Esophagus muscularis mucosa (tissue), 4 donors: ENCODE results near the gene FITM1. TPM values are rescaled to one million over a fixed set of nuclear protein-coding genes. Genes with fewer than 3 reads are reported as not detected.

Experiments used
- DNase-seq: peaks from one replicate; pipeline ENCODE4 v3.0.0-alpha.2; 2017; ENCODE audit errors: extremely low spot score
- H3K27ac ChIP-seq, 4 donors: fragments of 200-600 bp; sonication (generic); replicated peaks in 1 of 4; 1 replicate in 3 of 4; 2 replicates in 1 of 4; pipeline ENCODE4 v1.5.1; 2016 to 2019; ENCODE audit warnings: mild to moderate bottlenecking in 1 of 4
- H3K27me3 ChIP-seq, 4 donors: fragments of 200-600 bp; sonication (generic); one replicate each; pipeline versions ENCODE4 v1.5.1 to v1.6.0; 2016 to 2019
- H3K36me3 ChIP-seq, 4 donors: fragments of 200-600 bp; sonication (generic); one replicate each; pipeline ENCODE4 v1.5.1; 2016 to 2019
- H3K4me1 ChIP-seq, 4 donors: fragments of 200-600 bp; sonication (generic); one replicate each; pipeline ENCODE4 v1.5.1; 2016 to 2019
- H3K4me3 ChIP-seq, 4 donors: fragments of 200-600 bp; sonication (generic); 1 replicate in 2 of 4; 2 replicates in 2 of 4; pipeline ENCODE4 v1.5.1; 2016 to 2019; ENCODE audit warnings: mild to moderate bottlenecking in 4 of 4, moderate library complexity in 1 of 4
- H3K9me3 ChIP-seq, 4 donors: fragments of 200-600 bp; sonication (generic); 1 replicate in 3 of 4; 2 replicates in 1 of 4; pipeline ENCODE4 v1.5.1; 2016 to 2019
- CTCF ChIP-seq, 3 experiments: fragments of 200-600 bp in 2 of 3; fragments of 450-650 bp in 1 of 3; sonication (generic) in 2 of 3; IDR thresholded peaks; one replicate each; pipeline ENCODE4 v1.5.1; 2017 to 2019; ENCODE audit warnings: antibody characterized with exemption in 3 of 3, mild to moderate bottlenecking in 2 of 3, moderate library complexity in 1 of 3
- EP300 ChIP-seq: sonication (generic); formaldehyde crosslinking; IDR thresholded peaks from one replicate; pipeline ENCODE4 v1.6.1; 2017; ENCODE audit warnings: antibody characterized with exemption
- POLR2A ChIP-seq: fragments of 450-650 bp; IDR thresholded peaks from one replicate; pipeline ENCODE4 v1.6.1; 2017; ENCODE audit warnings: antibody characterized with exemption, moderate library complexity, mild to moderate bottlenecking, low read depth
- POLR2AphosphoS5 ChIP-seq, 2 donors: sonication (generic); formaldehyde crosslinking; IDR thresholded peaks; one replicate each; pipeline ENCODE4 v1.6.1; 2017; ENCODE audit warnings: antibody characterized with exemption in 2 of 2
- WGBS: methylation state at CpG from one replicate; pipeline ENCODE4 v1.1.5; 2018; 5-methylcytosine and 5-hydroxymethylcytosine counted together
- intact Hi-C: fragments of 100-400 bp; cut with DNase I; formaldehyde crosslinking; loops from one replicate; pipeline ENCODE4 v1.15.1; 2023
- total RNA-seq, 4 donors: library from RNA; depleted of rRNA; stranded (reverse); fragments of >200 nt; gene quantifications; one replicate each; pipeline versions ENCODE4 v1.1.0 to v1.2.1, GENCODE V29; 2016

The FITM1 gene
- total RNA-seq, 4 donors from 2014 or later: 0.34 to 0.83 (median 0.52) TPM; not detected in 1

- H3K9me3 ChIP-seq: no peaks in the 10 kb centered on the region
- intact Hi-C loops: loop anchor here (10.0 kb wide), 1 partner anchor 288 kb away; no protein-coding TSS in a partner anchor
- peaks cover 19 to 53% (median 42%) of the 10 kb centered on the region in 4 donors for H3K4me1 ChIP-seq
- 0% methylated on average over 41 of the region's 57 CpGs for WGBS
- H3K27ac ChIP-seq: peak within 1 kb of the TSS; percentile 88 to 94 (median 90)
- peaks cover 20 to 46% (median 40%) of the 10 kb centered on the region in 4 donors for H3K36me3 ChIP-seq
- H3K4me3 ChIP-seq: peak within 1 kb of the TSS; percentile 63 to 92 (median 78)
- TF ChIP-seq EP300 (no peak), POLR2AphosphoS5 (IDR thresholded peaks at IDR 0.05) (peak; percentile 74 to 82)
- peak; percentile 100 for DNase-seq
- no peaks in the 10 kb centered on the region for H3K27me3 ChIP-seq
These were observed 16.7 kb downstream of the FITM1 start, which contains the start of gene RNF31 for GRCh38 chr14:24146978-24147760. TSS of gene RNF31 (plus strand) at chr14:24147498. CDS start at chr14:24147699, 201 bp downstream.

- DNase-seq: no peak
- Histone ChIP-seq H3K36me3 (peaks cover 27 to 53% (median 47%) of the 10 kb centered on the region in 4 donors), H3K4me1 (peaks cover 17 to 47% (median 38%) of the 10 kb centered on the region in 4 donors), H3K27me3 (no peaks in the 10 kb centered on the region), H3K4me3 (peak overlapping the region; percentile 63 to 92 (median 78)), H3K27ac (peak overlapping the region; percentile 88 to 94 (median 90)), H3K9me3 (no peaks in the 10 kb centered on the region)
- 12% methylated on average over 11 of the region's 29 CpGs for WGBS
- intact Hi-C loops: loop anchor here (10.0 kb wide), 1 partner anchor 287 kb away; no protein-coding TSS in a partner anchor
- no peak for TF ChIP-seq POLR2A
- TF ChIP-seq POLR2AphosphoS5 (IDR thresholded peaks at IDR 0.05): no peak
- TF ChIP-seq EP300: no peak
- no peak for TF ChIP-seq CTCF (IDR thresholded peaks at IDR 0.05)
These were observed 17.4 kb downstream of the FITM1 start for GRCh38 chr14:24147761-24148428.

- intact Hi-C loops: loop anchor here (10.0 kb wide), 1 partner anchor 285 kb away; no protein-coding TSS in a partner anchor
- Histone ChIP-seq H3K9me3 (no peaks in the 10 kb centered on the region), H3K27ac (no peak overlapping the region), H3K27me3 (no peaks in the 10 kb centered on the region), H3K4me3 (no peak overlapping the region), H3K36me3 (peaks cover 31 to 59% (median 53%) of the 10 kb centered on the region in 4 donors), H3K4me1 (peaks cover 17 to 47% (median 38%) of the 10 kb centered on the region in 4 donors)
- no peak for DNase-seq
- WGBS: 92% methylated on average over 3 of the region's 3 CpGs
- TF ChIP-seq CTCF (IDR thresholded peaks at IDR 0.05): no peak
- TF ChIP-seq POLR2A: no peak
- no peak for TF ChIP-seq POLR2AphosphoS5 (IDR thresholded peaks at IDR 0.05)
- no peak for TF ChIP-seq EP300
These were observed 19.0 kb downstream of the FITM1 start for GRCh38 chr14:24149302-24149969.

GRCh38 chr14:24150061-24150460 lies 19.6 kb downstream of the FITM1 start:
- H3K36me3 ChIP-seq: peaks cover 37 to 65% (median 60%) of the 10 kb centered on the region in 4 donors

More at GRCh38 chr14:24150061-24150460, 19.6 kb downstream of the FITM1 start:
- TF ChIP-seq EP300 (no peak), POLR2A (no peak), CTCF (IDR thresholded peaks at IDR 0.05) (no peak), POLR2AphosphoS5 (IDR thresholded peaks at IDR 0.05) (no peak)
- no peaks in the 10 kb centered on the region for H3K27me3 ChIP-seq
- 92% methylated on average over 9 of the region's 9 CpGs for WGBS
- no peak overlapping the region for H3K27ac ChIP-seq
- H3K4me1 ChIP-seq: peaks cover 17 to 44% (median 34%) of the 10 kb centered on the region in 4 donors
- no peak overlapping the region for H3K4me3 ChIP-seq
- no peak for DNase-seq
- no peaks in the 10 kb centered on the region for H3K9me3 ChIP-seq
- intact Hi-C loops: no loop called here
